Central memory CD8-positive, alpha-beta T cell (primary cell): ENCODE data around the gene PNPLA7.

Experiments
- ATAC-seq: fragments of 150-1000 bp; cut with Tn5 transposase; replicated peaks from 2 replicates; pipeline ENCODE4 v1.10.0; 2022; ENCODE audit warnings: mild to moderate bottlenecking, moderate FRiP score, moderate number of reproducible peaks; ENCODE audit not compliant: poor library complexity, severe bottlenecking; ENCODE audit errors: extremely low read depth
- DNase-seq, 2 donors: peaks; one replicate each; pipeline ENCODE4 v3.0.0; 2021; ENCODE audit warnings: low spot score in 2 of 2
- H3K27ac Mint-ChIP-seq: one replicate; pipeline ENCODE4 v1.8.0; 2022; ENCODE audit warnings: low read depth, mild to moderate bottlenecking, moderate library complexity, mixed read lengths
- H3K27me3 Mint-ChIP-seq: one replicate; pipeline ENCODE4 v1.8.0; 2022; ENCODE audit warnings: mixed read lengths
- H3K36me3 Mint-ChIP-seq: one replicate; pipeline ENCODE4 v1.8.0; 2022; ENCODE audit warnings: mild to moderate bottlenecking, moderate library complexity, mixed read lengths; ENCODE audit not compliant: insufficient read depth
- H3K4me1 Mint-ChIP-seq: one replicate; pipeline ENCODE4 v1.8.0; 2022; ENCODE audit warnings: mixed read lengths
- H3K4me3 Mint-ChIP-seq: one replicate; pipeline ENCODE4 v1.8.0; 2022; ENCODE audit warnings: mild to moderate bottlenecking, moderate library complexity, mixed read lengths
- H3K9me3 Mint-ChIP-seq: one replicate; pipeline ENCODE4 v1.8.0; 2022; ENCODE audit warnings: mixed read lengths

Gene PNPLA7

GRCh38 chr9:137491735-137492432 is 58.3 kb downstream of the PNPLA7 start:
- peaks cover 9% of the 10 kb centered on the region for H3K4me1 Mint-ChIP-seq
- no peak overlapping the region for H3K27ac Mint-ChIP-seq
- H3K9me3 Mint-ChIP-seq, result no peaks in the 10 kb centered on the region
- ATAC-seq (no peak), DNase-seq (no peak)
- H3K36me3 Mint-ChIP-seq, result peaks cover 2% of the 10 kb centered on the region
- H3K4me3 Mint-ChIP-seq, result no peak overlapping the region
- no peaks in the 10 kb centered on the region for H3K27me3 Mint-ChIP-seq

- Mint-ChIP-seq H3K36me3 (peaks cover 5% of the 10 kb centered on the region), H3K4me1 (peaks cover 9% of the 10 kb centered on the region), H3K9me3 (no peaks in the 10 kb centered on the region), H3K27ac (no peak overlapping the region), H3K4me3 (no peak overlapping the region), H3K27me3 (no peaks in the 10 kb centered on the region)
- DNase-seq (no peak), ATAC-seq (no peak)
Observed at GRCh38 chr9:137490532-137491186, 59.5 kb downstream of the PNPLA7 start.

- no peak for ATAC-seq
- Mint-ChIP-seq H3K9me3 (no peaks in the 10 kb centered on the region), H3K27ac (no peak overlapping the region), H3K4me3 (no peak overlapping the region), H3K36me3 (peaks cover 3% of the 10 kb centered on the region), H3K27me3 (no peaks in the 10 kb centered on the region), H3K4me1 (peaks cover 9% of the 10 kb centered on the region)
- no peak for DNase-seq
Observed at GRCh38 chr9:137488906-137489305, 61.3 kb downstream of the PNPLA7 start.

- no peaks in the 10 kb centered on the region for H3K27me3 Mint-ChIP-seq
- H3K9me3 Mint-ChIP-seq, result no peaks in the 10 kb centered on the region
- no peak overlapping the region for H3K27ac Mint-ChIP-seq
- peaks cover 3% of the 10 kb centered on the region for H3K36me3 Mint-ChIP-seq
- H3K4me3 Mint-ChIP-seq, result no peak overlapping the region
- DNase-seq (no peak), ATAC-seq (no peak)
- H3K4me1 Mint-ChIP-seq, result peaks cover 9% of the 10 kb centered on the region
Observed at GRCh38 chr9:137488327-137488653, 61.9 kb downstream of the PNPLA7 start.

- Mint-ChIP-seq H3K4me1 (peaks cover 9% of the 10 kb centered on the region), H3K36me3 (peaks cover 3% of the 10 kb centered on the region), H3K4me3 (no peak overlapping the region), H3K27ac (no peak overlapping the region), H3K27me3 (no peaks in the 10 kb centered on the region), H3K9me3 (no peaks in the 10 kb centered on the region)
- DNase-seq (no peak), ATAC-seq (no peak)
Observed at GRCh38 chr9:137487454-137488326, 62.5 kb downstream of the PNPLA7 start.

GRCh38 chr9:137486545-137487453 is 63.4 kb downstream of the PNPLA7 start:
- no peak overlapping the region for H3K27ac Mint-ChIP-seq
- H3K4me1 Mint-ChIP-seq, result peaks cover 6% of the 10 kb centered on the region
- no peak for ATAC-seq
- no peaks in the 10 kb centered on the region for H3K9me3 Mint-ChIP-seq
- DNase-seq, result no peak
- no peaks in the 10 kb centered on the region for H3K27me3 Mint-ChIP-seq
- no peak overlapping the region for H3K4me3 Mint-ChIP-seq
- H3K36me3 Mint-ChIP-seq, result peaks cover 3% of the 10 kb centered on the region

- DNase-seq (no peak), ATAC-seq (no peak)
- no peak overlapping the region for H3K4me3 Mint-ChIP-seq
- no peaks in the 10 kb centered on the region for H3K4me1 Mint-ChIP-seq
- no peaks in the 10 kb centered on the region for H3K27me3 Mint-ChIP-seq
- H3K36me3 Mint-ChIP-seq, result peaks cover 3% of the 10 kb centered on the region
- no peak overlapping the region for H3K27ac Mint-ChIP-seq
- no peaks in the 10 kb centered on the region for H3K9me3 Mint-ChIP-seq
Observed at GRCh38 chr9:137486141-137486490, 64.1 kb downstream of the PNPLA7 start.

GRCh38 chr9:137485343-137486140 is 64.7 kb downstream of the PNPLA7 start:
- H3K27ac Mint-ChIP-seq, result no peak overlapping the region
- peaks cover 3% of the 10 kb centered on the region for H3K36me3 Mint-ChIP-seq
- H3K4me3 Mint-ChIP-seq, result no peak overlapping the region
- H3K9me3 Mint-ChIP-seq, result no peaks in the 10 kb centered on the region
- ATAC-seq (no peak), DNase-seq (no peak)
- H3K4me1 Mint-ChIP-seq, result no peaks in the 10 kb centered on the region
- no peaks in the 10 kb centered on the region for H3K27me3 Mint-ChIP-seq

- ATAC-seq (no peak), DNase-seq (no peak)
- Mint-ChIP-seq H3K36me3 (peaks cover 3% of the 10 kb centered on the region), H3K27ac (no peak overlapping the region), H3K4me1 (no peaks in the 10 kb centered on the region), H3K9me3 (no peaks in the 10 kb centered on the region), H3K4me3 (no peak overlapping the region), H3K27me3 (no peaks in the 10 kb centered on the region)
Observed at GRCh38 chr9:137484551-137485315, 65.5 kb downstream of the PNPLA7 start.

GRCh38 chr9:137482094-137482781 is 68.0 kb downstream of the PNPLA7 start:
- DNase-seq, result no peak
- no peak overlapping the region for H3K4me3 Mint-ChIP-seq
- H3K27me3 Mint-ChIP-seq, result no peaks in the 10 kb centered on the region
- ATAC-seq, result no peak
- H3K27ac Mint-ChIP-seq, result no peak overlapping the region
- peaks cover 3% of the 10 kb centered on the region for H3K36me3 Mint-ChIP-seq
- no peaks in the 10 kb centered on the region for H3K4me1 Mint-ChIP-seq
- H3K9me3 Mint-ChIP-seq, result no peaks in the 10 kb centered on the region
